Hepatocyte (in vitro differentiated cells): Measurements from ENCODE around the gene CBLL1. TPM values are rescaled to one million over a fixed set of nuclear protein-coding genes. Genes with fewer than 3 reads are reported as not detected.

Source experiments
- DNase-seq: peaks from one replicate; pipeline ENCODE4 v3.0.0-alpha.2; 2016; ENCODE audit warnings: low spot score
- H2AFZ ChIP-seq: fragments of 200-600 bp; sonication (generic); 2 replicates; pipeline ENCODE4 v1.6.0; 2016; ENCODE audit warnings: antibody characterized with exemption, mild to moderate bottlenecking
- H3K27ac ChIP-seq: fragments of 200-600 bp; sonication (generic); 2 replicates; pipeline ENCODE4 v1.5.1; 2016; ENCODE audit warnings: mild to moderate bottlenecking
- H3K27me3 ChIP-seq: fragments of 200-600 bp; sonication (generic); 2 replicates; pipeline ENCODE4 v1.6.1; 2016
- H3K36me3 ChIP-seq: fragments of 200-600 bp; sonication (generic); replicated peaks from 2 replicates; pipeline ENCODE4 v1.5.1; 2016; ENCODE audit warnings: low read depth; ENCODE audit not compliant: insufficient read depth
- H3K4me1 ChIP-seq: fragments of 200-600 bp; sonication (generic); 2 replicates; pipeline ENCODE4 v1.5.1; 2016; ENCODE audit warnings: mild to moderate bottlenecking, moderate library complexity; ENCODE audit not compliant: insufficient read depth
- H3K4me2 ChIP-seq: fragments of 200-600 bp; sonication (generic); 2 replicates; pipeline ENCODE4 v1.6.0; 2016
- H3K4me3 ChIP-seq: fragments of 200-600 bp; sonication (generic); 2 replicates; pipeline ENCODE4 v1.5.1; 2016; ENCODE audit warnings: mild to moderate bottlenecking
- H3K79me2 ChIP-seq: fragments of 200-600 bp; sonication (generic); 2 replicates; pipeline ENCODE4 v1.6.0; 2017; ENCODE audit warnings: mild to moderate bottlenecking
- H3K9me2 ChIP-seq: fragments of 200-600 bp; sonication (generic); replicated peaks from 2 replicates; pipeline ENCODE4 v1.6.0; 2017; ENCODE audit warnings: mild to moderate bottlenecking; ENCODE audit not compliant: insufficient read depth
- H3K9me3 ChIP-seq: fragments of 200-600 bp; sonication (generic); 2 replicates; pipeline ENCODE4 v1.5.1; 2016; ENCODE audit warnings: low read depth, mild to moderate bottlenecking
- H4K20me1 ChIP-seq: fragments of 200-600 bp; sonication (generic); 2 replicates; pipeline ENCODE4 v1.6.0; 2016; ENCODE audit warnings: mild to moderate bottlenecking; ENCODE audit not compliant: insufficient read depth, poor library complexity, severe bottlenecking
- EZH2 ChIP-seq: fragments of 200-600 bp; sonication (generic); IDR thresholded peaks from 2 replicates; pipeline ENCODE4 v1.6.1; 2016; ENCODE audit warnings: antibody characterized with exemption, mild to moderate bottlenecking, borderline replicate concordance
- EZH2phosphoT487 ChIP-seq: fragments of 200-600 bp; sonication (generic); IDR thresholded peaks from one replicate; pipeline ENCODE4 v1.6.1; 2018; ENCODE audit warnings: antibody characterized with exemption, mild to moderate bottlenecking, low read depth, moderate library complexity; ENCODE audit not compliant: unreplicated experiment, severe bottlenecking
- WGBS: methylation state at CpG from one replicate; pipeline ENCODE4 v1.1.6; 2016; ENCODE audit warnings: low lambda C conversion rate; ENCODE audit errors: missing lambda C conversion rate; 5-methylcytosine and 5-hydroxymethylcytosine counted together
- polyA plus RNA-seq: library from polyadenylated mRNA; unstranded; fragments of >200 nt; fragmentation: Nextera tagmentation; extraction: Ambion mirVana; gene quantifications from 2 replicates; pipeline ENCODE4 v1.2.1, GENCODE V29; 2016
- total RNA-seq: library from RNA; depleted of rRNA; stranded (reverse); fragments of >200 nt; gene quantifications from 2 replicates; pipeline ENCODE4 v1.2.3, GENCODE V29; 2014
- TF ChIP-seq, protein P1 (sequence below): fragments of 200-600 bp; sonication (generic); IDR thresholded peaks from 2 replicates; pipeline ENCODE4 v1.5.1; 2016; ENCODE audit warnings: antibody characterized with exemption, mild to moderate bottlenecking; ENCODE audit not compliant: poor library complexity

Gene CBLL1
- total and polyA plus RNA-seq, 2 experiments from 2014 or later, result 12.5 to 18.6 TPM

DNA sequence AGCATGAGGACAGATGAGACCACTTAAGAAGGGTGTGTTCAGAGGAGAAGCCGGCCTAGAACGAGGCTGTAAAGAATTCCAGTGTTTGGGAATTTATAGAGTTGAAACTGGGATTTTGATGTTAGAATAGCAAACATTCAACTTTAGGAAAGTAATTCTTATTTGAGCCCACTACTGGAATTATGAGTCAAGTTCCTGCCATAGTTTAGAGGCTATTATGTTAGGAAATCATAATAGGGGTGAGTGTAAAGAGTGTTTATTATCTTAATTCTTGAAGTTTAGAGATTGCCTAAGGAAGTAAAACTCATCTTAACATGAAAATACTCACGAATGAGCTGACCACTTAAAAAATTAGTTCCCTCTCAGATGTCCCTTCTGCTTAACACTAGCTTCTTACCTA, 2.1 kb downstream of the CBLL1 start:
- Histone ChIP-seq H3K9me3 (no peaks in the 10 kb centered on the region), H4K20me1 (peaks cover 26% of the 10 kb centered on the region), H3K79me2 (peaks cover 61% of the 10 kb centered on the region), H3K36me3 (no peaks in the 10 kb centered on the region), H3K9me2 (no peaks in the 10 kb centered on the region), H3K4me1 (peaks cover 19% of the 10 kb centered on the region), H3K4me3 (no peak overlapping the region), H3K27ac (no peak overlapping the region), H3K4me2 (peak overlapping the region; percentile 84), H2AFZ (no peak overlapping the region), H3K27me3 (no peaks in the 10 kb centered on the region)
- 81% methylated on average over 3 of the region's 3 CpGs for WGBS
- TF ChIP-seq, protein P1, sequence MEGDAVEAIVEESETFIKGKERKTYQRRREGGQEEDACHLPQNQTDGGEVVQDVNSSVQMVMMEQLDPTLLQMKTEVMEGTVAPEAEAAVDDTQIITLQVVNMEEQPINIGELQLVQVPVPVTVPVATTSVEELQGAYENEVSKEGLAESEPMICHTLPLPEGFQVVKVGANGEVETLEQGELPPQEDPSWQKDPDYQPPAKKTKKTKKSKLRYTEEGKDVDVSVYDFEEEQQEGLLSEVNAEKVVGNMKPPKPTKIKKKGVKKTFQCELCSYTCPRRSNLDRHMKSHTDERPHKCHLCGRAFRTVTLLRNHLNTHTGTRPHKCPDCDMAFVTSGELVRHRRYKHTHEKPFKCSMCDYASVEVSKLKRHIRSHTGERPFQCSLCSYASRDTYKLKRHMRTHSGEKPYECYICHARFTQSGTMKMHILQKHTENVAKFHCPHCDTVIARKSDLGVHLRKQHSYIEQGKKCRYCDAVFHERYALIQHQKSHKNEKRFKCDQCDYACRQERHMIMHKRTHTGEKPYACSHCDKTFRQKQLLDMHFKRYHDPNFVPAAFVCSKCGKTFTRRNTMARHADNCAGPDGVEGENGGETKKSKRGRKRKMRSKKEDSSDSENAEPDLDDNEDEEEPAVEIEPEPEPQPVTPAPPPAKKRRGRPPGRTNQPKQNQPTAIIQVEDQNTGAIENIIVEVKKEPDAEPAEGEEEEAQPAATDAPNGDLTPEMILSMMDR, result no peak
- TF ChIP-seq EZH2 (no peak), EZH2phosphoT487 (no peak)
- DNase-seq, result no peak

DNA sequence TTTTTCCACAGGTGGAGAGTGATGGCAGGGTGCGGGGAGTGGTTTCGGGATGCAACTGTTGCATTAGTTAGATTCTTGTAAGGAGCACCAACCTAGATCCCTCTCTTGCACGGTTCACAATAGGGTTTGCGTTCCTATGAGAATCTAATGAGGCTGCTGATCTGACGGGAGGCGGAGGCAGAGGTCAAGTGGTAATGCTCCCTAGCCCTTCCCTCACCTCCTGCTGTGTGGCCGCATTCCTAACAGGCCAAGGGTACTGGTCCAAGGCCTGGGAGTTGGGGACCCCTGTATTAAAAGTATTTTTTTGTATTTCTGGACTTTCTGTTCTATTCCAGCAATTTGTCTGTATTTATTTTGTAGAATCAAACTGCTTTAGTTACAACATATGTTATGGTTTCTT, 7.2 kb downstream of the CBLL1 start:
- no peaks in the 10 kb centered on the region for H3K4me1 ChIP-seq
- no peaks in the 10 kb centered on the region for H3K27me3 ChIP-seq
- no peaks in the 10 kb centered on the region for H3K9me3 ChIP-seq
- DNase-seq, result no peak
- H3K36me3 ChIP-seq, result no peaks in the 10 kb centered on the region
- H3K4me2 ChIP-seq, result no peak overlapping the region
- no peak overlapping the region for H3K27ac ChIP-seq
- H3K9me2 ChIP-seq, result no peaks in the 10 kb centered on the region
- H3K4me3 ChIP-seq, result no peak overlapping the region
- H2AFZ ChIP-seq, result no peak overlapping the region
- TF ChIP-seq, protein P1, result no peak
- no peak for TF ChIP-seq EZH2
- TF ChIP-seq EZH2phosphoT487, result no peak
- peaks cover 46% of the 10 kb centered on the region for H3K79me2 ChIP-seq
- H4K20me1 ChIP-seq, result peaks cover 11% of the 10 kb centered on the region
- WGBS, result 98% methylated on average over 7 of the region's 7 CpGs

DNA sequence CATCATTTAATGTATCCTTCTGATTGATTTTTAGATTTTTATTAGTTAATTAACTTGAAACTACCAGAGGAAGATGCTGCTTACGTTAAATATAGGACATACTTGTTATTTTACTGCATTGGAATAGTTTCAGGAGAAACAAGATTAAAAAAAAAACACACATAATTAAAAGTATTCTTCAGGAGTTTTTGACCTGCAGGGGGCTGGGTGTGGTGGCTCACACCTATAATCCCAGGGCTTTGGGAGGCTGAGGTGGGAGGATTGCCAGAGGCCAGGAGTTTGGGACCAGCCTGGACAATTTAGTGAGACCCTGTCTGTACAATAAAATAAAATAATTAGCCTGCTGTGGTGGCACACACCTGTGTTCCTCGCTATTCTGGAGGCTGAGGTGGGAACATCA, 10.7 kb downstream of the CBLL1 start:
- H3K36me3 ChIP-seq, result no peaks in the 10 kb centered on the region

More for the DNA sequence above, 10.7 kb downstream of the CBLL1 start:
- Histone ChIP-seq H4K20me1 (no peaks in the 10 kb centered on the region), H3K4me3 (no peak overlapping the region), H3K9me2 (no peaks in the 10 kb centered on the region), H2AFZ (no peak overlapping the region), H3K79me2 (peaks cover 10% of the 10 kb centered on the region), H3K9me3 (no peaks in the 10 kb centered on the region), H3K4me1 (no peaks in the 10 kb centered on the region), H3K27me3 (no peaks in the 10 kb centered on the region), H3K4me2 (no peak overlapping the region), H3K27ac (no peak overlapping the region)
- no peak for DNase-seq
- TF ChIP-seq EZH2 (no peak), EZH2phosphoT487 (no peak)
- TF ChIP-seq, protein P1, result no peak
- WGBS, result 100% methylated on average over 2 of the region's 2 CpGs
